Tibial artery (tissue), 4 donors: ENCODE data around the gene RAB5B.

Experiments
- DNase-seq, 2 donors: peaks; one replicate each; pipeline ENCODE4 v3.0.0-alpha.2; 2019
- H3K27ac ChIP-seq, 2 donors: fragments of 200-600 bp; sonication (generic) in 1 of 2; 1 replicate in 1 of 2; 2 replicates in 1 of 2; pipeline ENCODE4 v1.5.1; 2018 to 2019; ENCODE audit warnings: mild to moderate bottlenecking in 1 of 2
- H3K27me3 ChIP-seq, 2 donors: fragments of 200-600 bp; sonication (generic) in 1 of 2; one replicate each; pipeline versions ENCODE4 v1.5.1 to v1.6.0; 2016 to 2019
- H3K36me3 ChIP-seq, 3 donors: fragments of 200-600 bp; sonication (generic) in 2 of 3; one replicate each; pipeline ENCODE4 v1.5.1; 2016 to 2019; ENCODE audit warnings: mild to moderate bottlenecking in 2 of 3
- H3K4me1 ChIP-seq, 4 donors: fragments of 200-600 bp; sonication (generic) in 2 of 4; 1 replicate in 3 of 4; 2 replicates in 1 of 4; pipeline ENCODE4 v1.5.1; 2016 to 2019
- H3K4me3 ChIP-seq, 2 donors: fragments of 200-600 bp; sonication (generic) in 1 of 2; 1 replicate in 1 of 2; 2 replicates in 1 of 2; pipeline ENCODE4 v1.5.1; 2018 to 2019; ENCODE audit warnings: mild to moderate bottlenecking in 2 of 2
- H3K9me3 ChIP-seq, 3 donors: fragments of 200-600 bp; sonication (generic) in 1 of 3; one replicate each; pipeline ENCODE4 v1.5.1; 2016 to 2019
- CTCF ChIP-seq, 2 experiments: fragments of 200-600 bp in 1 of 2; fragments of 450-650 bp in 1 of 2; IDR thresholded peaks; one replicate each; pipeline ENCODE4 v1.5.1; 2017 to 2019; ENCODE audit warnings: antibody characterized with exemption in 2 of 2, mild to moderate bottlenecking in 1 of 2, moderate library complexity in 1 of 2
- intact Hi-C: fragments of 100-400 bp; cut with DNase I; formaldehyde crosslinking; loops from one replicate; pipeline ENCODE4 v1.15.0; 2023; ENCODE audit warnings: low total_unique reads

Gene RAB5B

GRCh38 chr12:56042843-56043242, 69.0 kb downstream of the RAB5B start:
- Histone ChIP-seq H3K36me3 (peaks cover 23 to 32% (median 32%) of the 10 kb centered on the region in 3 donors), H3K9me3 (no peaks in the 10 kb centered on the region), H3K4me1 (peaks cover 10 to 21% (median 17%) of the 10 kb centered on the region in 4 donors), H3K4me3 (peak overlapping the region; percentile 75 to 81), H3K27ac (peak overlapping the region; percentile 78 to 87), H3K27me3 (no peaks in the 10 kb centered on the region)
- intact Hi-C loops, result loop anchor here (5.0 kb wide), 1 partner anchor 46 kb away; the partner anchor contains the start of gene SUOX
- no peak for DNase-seq
- no peak for TF ChIP-seq CTCF (IDR thresholded peaks at IDR 0.05)
